Panc1 (cell line): ENCODE measurements around the gene CEP44. TPM values are rescaled to one million over a fixed set of nuclear protein-coding genes. Genes with fewer than 3 reads are reported as not detected.

Experiments
- ATAC-seq: fragments of 200-7000 bp; cut with Tn5 transposase; 2 replicates; pipeline ENCODE4 v1.9.1; 2020; ENCODE audit warnings: mild to moderate bottlenecking, moderate library complexity
- BruUV-seq: library from RNA; stranded (reverse); fragments of 400-500 nt; replicated peaks from 2 replicates; lab custom pipeline; 2021; lab: Mats Ljungman, UMichigan
- CTCF ChIA-PET: fragments of 300-600 bp; sonication (Branson Sonifier 250); formaldehyde crosslinking; loops from one replicate; lab custom pipeline; 2022; ENCODE audit warnings: antibody characterized with exemption; lab: Charles Lee
- POLR2A ChIA-PET: fragments of 300-600 bp; sonication (Branson Sonifier 250); formaldehyde crosslinking; loops from one replicate; lab custom pipeline; 2022; ENCODE audit warnings: antibody characterized with exemption; lab: Charles Lee
- DNase-seq: peaks from one replicate; pipeline ENCODE4 v3.0.0-alpha.2; 2010; ENCODE audit warnings: low read depth, low spot score
- H3K27ac ChIP-seq: 2 replicates; pipeline ENCODE4 v1.5.1; 2011; ENCODE audit warnings: mild to moderate bottlenecking, low read length, inconsistent platforms
- H3K27me3 ChIP-seq: fragments of 200-500 bp; sonication (Bioruptor generic); 2 replicates; pipeline ENCODE4 v1.6.0; 2014; ENCODE audit warnings: low read length, inconsistent platforms; ENCODE audit not compliant: control insufficient read depth, insufficient read depth
- H3K36me3 ChIP-seq: fragments of 200-500 bp; sonication (Bioruptor generic); 2 replicates; pipeline ENCODE4 v1.5.1; 2014; ENCODE audit warnings: inconsistent platforms, mild to moderate bottlenecking, low read length, moderate library complexity; ENCODE audit not compliant: control insufficient read depth, insufficient read depth
- H3K4me1 ChIP-seq: 2 replicates; pipeline ENCODE4 v1.5.1; 2011; ENCODE audit warnings: inconsistent platforms, mild to moderate bottlenecking, low read length, moderate library complexity; ENCODE audit not compliant: control insufficient read depth, insufficient read depth
- H3K4me3 ChIP-seq, 2 experiments: 2 replicates each; pipeline ENCODE4 v1.5.1; 2011 to 2012; ENCODE audit warnings: low read depth in 2 of 2, low read length in 2 of 2, mild to moderate bottlenecking in 2 of 2, inconsistent platforms in 1 of 2, moderate library complexity in 1 of 2
- H3K9me3 ChIP-seq: fragments of 200-500 bp; sonication (Bioruptor generic); 2 replicates; pipeline ENCODE4 v1.5.1; 2014; ENCODE audit warnings: low read depth, mild to moderate bottlenecking, inconsistent platforms, low read length, moderate library complexity; ENCODE audit not compliant: control insufficient read depth, insufficient read depth
- POLR2AphosphoS5 ChIP-seq: IDR thresholded peaks from 2 replicates; pipeline ENCODE4 v1.6.1; 2012; ENCODE audit warnings: mild to moderate bottlenecking, low read depth, low read length, moderate library complexity
- SIN3A ChIP-seq: IDR thresholded peaks from 2 replicates; pipeline ENCODE4 v1.6.1; 2012; ENCODE audit warnings: low read depth, mild to moderate bottlenecking, low read length, moderate library complexity, borderline replicate concordance; ENCODE audit not compliant: insufficient read depth
- TCF7L2 ChIP-seq: IDR thresholded peaks from 2 replicates; pipeline ENCODE4 v1.6.1; 2011; ENCODE audit warnings: mild to moderate bottlenecking, low read depth, low read length, inconsistent platforms
- in situ Hi-C: cut with HindIII; loops from 2 replicates; pipeline ENCODE4 v1.10.0; 2016; ENCODE audit warnings: low sequenced_read_pairs, low pct_unique_long_range_greater_than_20kb
- intact Hi-C: fragments of 100-400 bp; cut with micrococcal nuclease; formaldehyde crosslinking; loops from one replicate; pipeline ENCODE4 v1.10.0; 2022; ENCODE audit not compliant: unreplicated experiment
- total RNA-seq: library from RNA; stranded (reverse); gene quantifications from one replicate; pipeline ENCODE4 v1.2.1, GENCODE V29; 2021; ENCODE audit not compliant: unreplicated experiment
- TF ChIP-seq, protein P1 (sequence below), 2 experiments: IDR thresholded peaks; 2 replicates each; pipeline ENCODE4 v1.6.1; 2011 to 2012; ENCODE audit warnings: low read depth in 2 of 2, control low read depth in 1 of 2, low read length in 1 of 2, mild to moderate bottlenecking in 1 of 2, moderate library complexity in 1 of 2; ENCODE audit not compliant: insufficient read depth in 1 of 2
- TF ChIP-seq, protein P2 (sequence below): fragments of 450-650 bp; IDR thresholded peaks from 2 replicates; pipeline ENCODE4 v1.5.1; 2017; ENCODE audit warnings: mild to moderate bottlenecking

Gene CEP44
- total RNA-seq, 1 experiment from 2014 or later = 9.8 TPM

DNA sequence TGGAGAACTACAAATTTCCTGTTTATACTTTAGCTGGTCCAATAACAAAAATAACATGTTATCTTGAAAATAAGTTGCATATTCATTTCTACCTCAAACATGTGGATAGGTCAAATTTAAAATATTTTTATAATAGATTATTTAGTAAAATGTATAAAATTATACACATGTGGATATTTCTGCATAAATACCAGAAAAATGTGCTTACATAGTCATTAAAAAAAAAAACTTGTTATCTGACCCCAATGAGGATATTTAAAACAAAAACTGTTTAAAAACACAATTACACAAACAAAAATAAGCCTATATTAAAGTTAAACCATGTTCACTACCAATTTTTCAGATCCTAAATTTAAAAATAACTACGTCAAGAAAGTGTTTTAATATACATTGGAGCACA is 28.3 kb upstream of the CEP44 start:
- CTCF ChIA-PET = no interaction called here
- TF ChIP-seq, protein P1, sequence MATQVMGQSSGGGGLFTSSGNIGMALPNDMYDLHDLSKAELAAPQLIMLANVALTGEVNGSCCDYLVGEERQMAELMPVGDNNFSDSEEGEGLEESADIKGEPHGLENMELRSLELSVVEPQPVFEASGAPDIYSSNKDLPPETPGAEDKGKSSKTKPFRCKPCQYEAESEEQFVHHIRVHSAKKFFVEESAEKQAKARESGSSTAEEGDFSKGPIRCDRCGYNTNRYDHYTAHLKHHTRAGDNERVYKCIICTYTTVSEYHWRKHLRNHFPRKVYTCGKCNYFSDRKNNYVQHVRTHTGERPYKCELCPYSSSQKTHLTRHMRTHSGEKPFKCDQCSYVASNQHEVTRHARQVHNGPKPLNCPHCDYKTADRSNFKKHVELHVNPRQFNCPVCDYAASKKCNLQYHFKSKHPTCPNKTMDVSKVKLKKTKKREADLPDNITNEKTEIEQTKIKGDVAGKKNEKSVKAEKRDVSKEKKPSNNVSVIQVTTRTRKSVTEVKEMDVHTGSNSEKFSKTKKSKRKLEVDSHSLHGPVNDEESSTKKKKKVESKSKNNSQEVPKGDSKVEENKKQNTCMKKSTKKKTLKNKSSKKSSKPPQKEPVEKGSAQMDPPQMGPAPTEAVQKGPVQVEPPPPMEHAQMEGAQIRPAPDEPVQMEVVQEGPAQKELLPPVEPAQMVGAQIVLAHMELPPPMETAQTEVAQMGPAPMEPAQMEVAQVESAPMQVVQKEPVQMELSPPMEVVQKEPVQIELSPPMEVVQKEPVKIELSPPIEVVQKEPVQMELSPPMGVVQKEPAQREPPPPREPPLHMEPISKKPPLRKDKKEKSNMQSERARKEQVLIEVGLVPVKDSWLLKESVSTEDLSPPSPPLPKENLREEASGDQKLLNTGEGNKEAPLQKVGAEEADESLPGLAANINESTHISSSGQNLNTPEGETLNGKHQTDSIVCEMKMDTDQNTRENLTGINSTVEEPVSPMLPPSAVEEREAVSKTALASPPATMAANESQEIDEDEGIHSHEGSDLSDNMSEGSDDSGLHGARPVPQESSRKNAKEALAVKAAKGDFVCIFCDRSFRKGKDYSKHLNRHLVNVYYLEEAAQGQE (IDR thresholded peaks at IDR 0.05; ENCODE audit: insufficient read depth in 1 of 2, low read depth in 2 of 2, low read length in 1 of 2) = no peak
- TF ChIP-seq, protein P2, sequence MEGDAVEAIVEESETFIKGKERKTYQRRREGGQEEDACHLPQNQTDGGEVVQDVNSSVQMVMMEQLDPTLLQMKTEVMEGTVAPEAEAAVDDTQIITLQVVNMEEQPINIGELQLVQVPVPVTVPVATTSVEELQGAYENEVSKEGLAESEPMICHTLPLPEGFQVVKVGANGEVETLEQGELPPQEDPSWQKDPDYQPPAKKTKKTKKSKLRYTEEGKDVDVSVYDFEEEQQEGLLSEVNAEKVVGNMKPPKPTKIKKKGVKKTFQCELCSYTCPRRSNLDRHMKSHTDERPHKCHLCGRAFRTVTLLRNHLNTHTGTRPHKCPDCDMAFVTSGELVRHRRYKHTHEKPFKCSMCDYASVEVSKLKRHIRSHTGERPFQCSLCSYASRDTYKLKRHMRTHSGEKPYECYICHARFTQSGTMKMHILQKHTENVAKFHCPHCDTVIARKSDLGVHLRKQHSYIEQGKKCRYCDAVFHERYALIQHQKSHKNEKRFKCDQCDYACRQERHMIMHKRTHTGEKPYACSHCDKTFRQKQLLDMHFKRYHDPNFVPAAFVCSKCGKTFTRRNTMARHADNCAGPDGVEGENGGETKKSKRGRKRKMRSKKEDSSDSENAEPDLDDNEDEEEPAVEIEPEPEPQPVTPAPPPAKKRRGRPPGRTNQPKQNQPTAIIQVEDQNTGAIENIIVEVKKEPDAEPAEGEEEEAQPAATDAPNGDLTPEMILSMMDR = no peak
- TF ChIP-seq POLR2AphosphoS5 = no peak
- no peak for TF ChIP-seq SIN3A
- no peak for TF ChIP-seq TCF7L2
- ATAC-seq = no peak

DNA sequence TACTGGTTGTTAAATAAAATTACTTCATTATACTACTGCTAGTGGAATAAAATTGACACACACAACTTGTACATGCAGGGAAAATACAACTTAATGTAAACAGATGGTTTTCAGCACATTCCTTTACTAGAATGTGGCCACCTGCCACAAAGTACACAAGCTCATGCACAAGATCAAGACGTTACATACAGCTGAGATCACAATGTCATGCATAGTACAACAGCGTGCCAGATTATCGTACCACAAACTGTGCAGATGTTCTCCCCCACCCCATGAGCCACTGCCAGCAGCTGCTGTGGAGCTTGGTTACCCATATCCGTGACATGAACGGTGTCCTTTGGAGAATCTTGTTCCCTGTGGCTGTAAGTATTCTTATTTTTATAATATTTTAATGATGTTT is 27.9 kb upstream of the CEP44 start:
- ATAC-seq (no peak), DNase-seq (no peak)
- no peaks in the 10 kb centered on the region for H3K36me3 ChIP-seq
- in situ Hi-C loops = no loop called here
- H3K27ac ChIP-seq = no peak overlapping the region
- intact Hi-C loops = no loop called here
- H3K4me1 ChIP-seq = no peaks in the 10 kb centered on the region
- no peaks in the 10 kb centered on the region for H3K9me3 ChIP-seq
- no peaks in the 10 kb centered on the region for H3K27me3 ChIP-seq
- no peak overlapping the region for H3K4me3 ChIP-seq
- ChIA-PET POLR2A (no interaction called here), CTCF (no interaction called here)
- no TSS peak for BruUV-seq
- no peak for TF ChIP-seq SIN3A
- TF ChIP-seq TCF7L2 = no peak
- TF ChIP-seq POLR2AphosphoS5 = no peak
- TF ChIP-seq, protein P2 = no peak
- TF ChIP-seq, protein P1 (IDR thresholded peaks at IDR 0.05; ENCODE audit: insufficient read depth in 1 of 2, low read depth in 2 of 2, low read length in 1 of 2) = no peak

More for the DNA sequence above, 28.3 kb upstream of the CEP44 start:
- intact Hi-C loops (no loop called here), in situ Hi-C loops (no loop called here)
- Histone ChIP-seq H3K27me3 (no peaks in the 10 kb centered on the region), H3K27ac (no peak overlapping the region), H3K9me3 (no peaks in the 10 kb centered on the region), H3K4me3 (no peak overlapping the region), H3K4me1 (no peaks in the 10 kb centered on the region), H3K36me3 (no peaks in the 10 kb centered on the region)
- no peak for DNase-seq
- POLR2A ChIA-PET = no interaction called here
- BruUV-seq = no TSS peak
